ENCODE results near the gene CD40.
"Not testable (repeated sequence)": the region's sequence is repeated elsewhere in the genome, so short reads cannot be mapped to it uniquely, and the experiment has no call there.

Gene CD40

GRCh38 chr20:46088409-46089166, 29.5 kb upstream of the CD40 start:
- peaks cover 22 to 24% of the 10 kb centered on the region in 2 experiments for H3K4me1 ChIP-seq (ENCODE audit: control insufficient read depth in 1 of 2, insufficient read depth in 1 of 2, low read depth in 1 of 2, low read length in 1 of 2)
- H3K27me3 ChIP-seq, result no peaks in the 10 kb centered on the region
- TF ChIP-seq, protein P1, sequence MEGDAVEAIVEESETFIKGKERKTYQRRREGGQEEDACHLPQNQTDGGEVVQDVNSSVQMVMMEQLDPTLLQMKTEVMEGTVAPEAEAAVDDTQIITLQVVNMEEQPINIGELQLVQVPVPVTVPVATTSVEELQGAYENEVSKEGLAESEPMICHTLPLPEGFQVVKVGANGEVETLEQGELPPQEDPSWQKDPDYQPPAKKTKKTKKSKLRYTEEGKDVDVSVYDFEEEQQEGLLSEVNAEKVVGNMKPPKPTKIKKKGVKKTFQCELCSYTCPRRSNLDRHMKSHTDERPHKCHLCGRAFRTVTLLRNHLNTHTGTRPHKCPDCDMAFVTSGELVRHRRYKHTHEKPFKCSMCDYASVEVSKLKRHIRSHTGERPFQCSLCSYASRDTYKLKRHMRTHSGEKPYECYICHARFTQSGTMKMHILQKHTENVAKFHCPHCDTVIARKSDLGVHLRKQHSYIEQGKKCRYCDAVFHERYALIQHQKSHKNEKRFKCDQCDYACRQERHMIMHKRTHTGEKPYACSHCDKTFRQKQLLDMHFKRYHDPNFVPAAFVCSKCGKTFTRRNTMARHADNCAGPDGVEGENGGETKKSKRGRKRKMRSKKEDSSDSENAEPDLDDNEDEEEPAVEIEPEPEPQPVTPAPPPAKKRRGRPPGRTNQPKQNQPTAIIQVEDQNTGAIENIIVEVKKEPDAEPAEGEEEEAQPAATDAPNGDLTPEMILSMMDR (IDR thresholded peaks at IDR 0.05), result no peak
- H3K27ac ChIP-seq, result peak overlapping the region; percentile 95
- H3K36me3 ChIP-seq, result no peaks in the 10 kb centered on the region
- no peaks in the 10 kb centered on the region for H3K9me3 ChIP-seq
- H3K4me3 ChIP-seq (ENCODE audit: low read depth in 1 of 2, low read length in 1 of 2), result peak overlapping the region; percentile 81 to 88

DNA sequence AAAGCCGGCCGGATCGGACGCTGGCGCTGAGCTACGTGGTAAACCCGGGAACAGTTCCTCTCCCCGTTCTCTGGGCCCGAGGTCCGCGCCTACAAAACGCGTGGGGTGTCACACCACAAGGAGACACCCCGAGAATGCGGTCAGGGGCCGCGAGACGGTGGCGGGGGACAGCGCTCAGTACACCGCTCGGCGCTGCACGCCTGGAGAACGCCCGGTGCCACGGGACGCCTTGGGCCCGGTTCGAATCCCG, 29.0 kb upstream of the CD40 start:
- no peaks in the 10 kb centered on the region for H3K27me3 ChIP-seq
- no peaks in the 10 kb centered on the region for H3K36me3 ChIP-seq
- H3K4me3 ChIP-seq (ENCODE audit: low read depth in 1 of 2, low read length in 1 of 2), result peak overlapping the region; percentile 81 to 88
- peak overlapping the region; percentile 95 for H3K27ac ChIP-seq
- TF ChIP-seq, protein P1 (IDR thresholded peaks at IDR 0.05), result no peak
- no peaks in the 10 kb centered on the region for H3K9me3 ChIP-seq
- H3K4me1 ChIP-seq (ENCODE audit: control insufficient read depth in 1 of 2, insufficient read depth in 1 of 2, low read depth in 1 of 2, low read length in 1 of 2), result peaks cover 22 to 24% of the 10 kb centered on the region in 2 experiments

GRCh38 chr20:46089417-46090388, 28.4 kb upstream of the CD40 start, which contains the start of gene NCOA5:
Gene NCOA5, minus strand, starts transcription at chr20:46089962. Its CDS starts 10,538 bp downstream, at chr20:46079424.
- H3K27me3 ChIP-seq, result no peaks in the 10 kb centered on the region
- TF ChIP-seq, protein P1 (IDR thresholded peaks at IDR 0.05), result peak; percentile 65
- no peaks in the 10 kb centered on the region for H3K36me3 ChIP-seq
- H3K4me1 ChIP-seq (ENCODE audit: control insufficient read depth in 1 of 2, insufficient read depth in 1 of 2, low read depth in 1 of 2, low read length in 1 of 2), result peaks cover 22 to 24% of the 10 kb centered on the region in 2 experiments
- no peaks in the 10 kb centered on the region for H3K9me3 ChIP-seq
- peak within 1 kb of the TSS; percentile 95 for H3K27ac ChIP-seq
- H3K4me3 ChIP-seq (ENCODE audit: low read depth in 1 of 2, low read length in 1 of 2), result peak within 1 kb of the TSS; percentile 81 to 88

DNA sequence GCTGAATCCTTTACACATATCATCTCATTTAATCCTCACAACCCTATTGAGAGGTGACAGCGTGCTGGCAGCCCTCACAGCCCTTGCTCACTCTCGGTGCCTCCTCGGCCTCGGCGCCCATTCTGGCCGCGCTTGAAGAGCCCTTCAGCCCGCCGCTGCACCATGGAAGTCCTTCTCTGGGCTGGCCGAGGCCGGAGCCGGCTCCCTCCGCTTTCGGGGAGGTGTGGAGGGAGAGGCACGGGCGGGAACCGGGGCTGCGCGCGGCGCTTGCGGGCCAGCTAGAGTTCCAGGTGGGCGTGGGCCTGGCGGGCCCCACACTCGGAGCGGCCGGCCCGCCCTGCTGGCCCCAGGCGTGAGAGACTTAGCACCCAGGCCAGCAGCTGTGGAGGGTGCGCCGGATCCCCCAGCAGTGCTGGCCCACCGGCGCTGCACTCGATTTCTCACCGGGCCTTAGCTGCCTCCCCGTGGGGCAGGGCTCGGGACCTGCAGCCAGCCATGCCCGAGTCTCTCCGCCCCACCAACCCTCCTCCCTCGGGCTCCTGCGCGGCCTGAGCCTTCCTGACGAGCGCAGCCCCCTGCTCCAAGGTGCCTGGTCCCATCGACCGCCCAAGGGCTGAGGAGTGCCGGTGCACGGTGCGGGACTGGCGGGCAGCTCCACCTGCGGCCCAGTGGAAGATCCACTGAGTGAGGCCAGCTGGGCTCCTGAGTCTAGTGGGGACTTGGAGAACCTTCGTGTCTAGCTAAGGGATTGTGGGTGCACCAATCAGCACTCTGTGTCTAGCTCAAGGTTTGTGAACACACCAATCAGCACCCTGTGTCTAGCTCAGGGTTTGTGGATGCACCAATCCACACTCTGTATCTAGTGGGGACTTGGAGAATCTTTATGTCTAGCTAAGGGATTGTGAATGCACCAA, 26.2 kb upstream of the CD40 start:
- not testable (repeated sequence) for H3K9me3 ChIP-seq; H3K27ac ChIP-seq; H3K36me3 ChIP-seq; H3K4me3 ChIP-seq (ENCODE audit: low read depth in 1 of 2, low read length in 1 of 2)
- H3K27me3 ChIP-seq, result peaks cover 18% of the 10 kb centered on the region
- H3K4me1 ChIP-seq (ENCODE audit: control insufficient read depth in 1 of 2, insufficient read depth in 1 of 2, low read depth in 1 of 2, low read length in 1 of 2), result peaks cover 22 to 24% of the 10 kb centered on the region in 2 experiments

- H3K36me3 ChIP-seq, result no peaks in the 10 kb centered on the region
- H3K4me3 ChIP-seq (ENCODE audit: low read depth in 1 of 2, low read length in 1 of 2), result no peak overlapping the region
- no peaks in the 10 kb centered on the region for H3K9me3 ChIP-seq
- H3K4me1 ChIP-seq (ENCODE audit: control insufficient read depth in 1 of 2, insufficient read depth in 1 of 2, low read depth in 1 of 2, low read length in 1 of 2), result peaks cover 16 to 17% of the 10 kb centered on the region in 2 experiments
- H3K27me3 ChIP-seq, result peaks cover 35% of the 10 kb centered on the region
- TF ChIP-seq, protein P1 (IDR thresholded peaks at IDR 0.05), result no peak
- H3K27ac ChIP-seq, result no peak overlapping the region
These were observed 24.6 kb upstream of the CD40 start for GRCh38 chr20:46093531-46093930.
